CD14-positive monocyte (primary cell): ENCODE data around the gene MCU. TPM values are rescaled to one million over a fixed set of nuclear protein-coding genes. Genes with fewer than 3 reads are reported as not detected.

Source experiments
- DNase-seq, 3 donors: peaks; one replicate each; pipeline ENCODE4 v3.0.0-alpha.2; 2011 to 2022
- H2AFZ ChIP-seq: 2 replicates; pipeline ENCODE4 v1.6.0; 2012; ENCODE audit warnings: mild to moderate bottlenecking, low read depth, low read length, inconsistent platforms; ENCODE audit not compliant: insufficient read depth, poor library complexity, severe bottlenecking
- H3K27ac ChIP-seq, 2 donors: 1 replicate in 1 of 2; 2 replicates in 1 of 2; pipeline ENCODE4 v1.5.1; 2012 to 2013; ENCODE audit warnings: low read length in 2 of 2, control low read depth in 1 of 2, inconsistent platforms in 1 of 2, low read depth in 1 of 2, mild to moderate bottlenecking in 1 of 2
- H3K27me3 ChIP-seq, 2 donors: one replicate each; pipeline versions ENCODE4 v1.6.0 to v1.6.1; 2011 to 2013; ENCODE audit warnings: low read length in 2 of 2; ENCODE audit not compliant: control insufficient read depth in 2 of 2, insufficient read depth in 2 of 2
- H3K36me3 ChIP-seq, 2 donors: replicated peaks in 1 of 2; 1 replicate in 1 of 2; 2 replicates in 1 of 2; pipeline versions ENCODE4 v1.5.1 to v1.6.1; 2012 to 2013; ENCODE audit warnings: low read length in 2 of 2, control low read depth in 1 of 2, inconsistent platforms in 1 of 2, mild to moderate bottlenecking in 1 of 2; ENCODE audit not compliant: insufficient read depth in 2 of 2, control insufficient read depth in 1 of 2
- H3K4me1 ChIP-seq, 2 donors: 1 replicate in 1 of 2; 2 replicates in 1 of 2; pipeline versions ENCODE4 v1.5.1 to v1.6.1; 2012 to 2013; ENCODE audit warnings: low read length in 2 of 2, control low read depth in 1 of 2, inconsistent platforms in 1 of 2, mild to moderate bottlenecking in 1 of 2, moderate library complexity in 1 of 2; ENCODE audit not compliant: insufficient read depth in 2 of 2, control insufficient read depth in 1 of 2
- H3K4me2 ChIP-seq: replicated peaks from 2 replicates; pipeline ENCODE3; 2012; ENCODE audit warnings: low read length, moderate library complexity, mild to moderate bottlenecking; ENCODE audit not compliant: poor library complexity, severe bottlenecking; ENCODE audit errors: extremely low read depth
- H3K4me3 ChIP-seq, 3 experiments: fragments of 200-600 bp in 1 of 3; sonication (generic) in 1 of 3; replicated peaks in 1 of 3; 1 replicate in 2 of 3; 2 replicates in 1 of 3; pipeline ENCODE4 v1.5.1; 2011 to 2013; ENCODE audit warnings: low read length in 3 of 3, mild to moderate bottlenecking in 3 of 3, control low read depth in 2 of 3, low read depth in 2 of 3, inconsistent platforms in 1 of 3, moderate library complexity in 1 of 3
- H3K79me2 ChIP-seq: 2 replicates; pipeline ENCODE4 v1.6.0; 2012; ENCODE audit warnings: mild to moderate bottlenecking, control low read depth, inconsistent platforms, low read length, moderate library complexity; ENCODE audit not compliant: insufficient read depth
- H3K9ac ChIP-seq: 2 replicates; pipeline ENCODE4 v1.6.0; 2017; ENCODE audit warnings: low read length, mild to moderate bottlenecking; ENCODE audit not compliant: insufficient read depth, poor library complexity, severe bottlenecking
- H3K9me3 ChIP-seq, 2 donors: replicated peaks in 1 of 2; 1 replicate in 1 of 2; 2 replicates in 1 of 2; pipeline versions ENCODE4 v1.5.1 to v1.6.1; 2012 to 2013; ENCODE audit warnings: low read length in 2 of 2, control low read depth in 1 of 2; ENCODE audit not compliant: control insufficient read depth in 1 of 2, insufficient read depth in 1 of 2
- H4K20me1 ChIP-seq: 2 replicates; pipeline ENCODE4 v1.6.0; 2012; ENCODE audit warnings: mild to moderate bottlenecking, low read length, control low read depth, moderate library complexity; ENCODE audit not compliant: insufficient read depth
- H3K27ac Mint-ChIP-seq, 7 donors: one replicate each; pipeline ENCODE4 v1.8.0; 2020; ENCODE audit warnings: mild to moderate bottlenecking in 7 of 7, mixed read lengths in 7 of 7, moderate library complexity in 6 of 7, inconsistent platforms in 2 of 7
- H3K27me3 Mint-ChIP-seq, 3 donors: one replicate each; pipeline ENCODE4 v1.8.0; 2021 to 2022; ENCODE audit warnings: low read depth in 3 of 3, mild to moderate bottlenecking in 3 of 3, mixed read lengths in 3 of 3, moderate library complexity in 3 of 3, inconsistent platforms in 1 of 3
- H3K36me3 Mint-ChIP-seq, 2 donors: one replicate each; pipeline ENCODE4 v1.8.0; 2020; ENCODE audit warnings: mixed read lengths in 2 of 2, inconsistent platforms in 1 of 2, mild to moderate bottlenecking in 1 of 2
- H3K4me1 Mint-ChIP-seq: one replicate; pipeline ENCODE4 v1.8.0; 2020; ENCODE audit warnings: mild to moderate bottlenecking, mixed read lengths
- H3K4me3 Mint-ChIP-seq, 2 donors: one replicate each; pipeline ENCODE4 v1.8.0; 2020; ENCODE audit warnings: mild to moderate bottlenecking in 2 of 2, mixed read lengths in 2 of 2, moderate library complexity in 1 of 2
- H3K9me3 Mint-ChIP-seq, 7 donors: one replicate each; pipeline ENCODE4 v1.8.0; 2020 to 2022; ENCODE audit warnings: mixed read lengths in 7 of 7, mild to moderate bottlenecking in 6 of 7, moderate library complexity in 6 of 7, inconsistent platforms in 2 of 7
- WGBS: methylation state at CpG from one replicate; pipeline ENCODE4 v1.1.5; 2013; ENCODE audit warnings: missing lambda C conversion rate; ENCODE audit not compliant: insufficient coverage; 5-methylcytosine and 5-hydroxymethylcytosine counted together
- intact Hi-C, 2 donors: fragments of 100-400 bp; cut with micrococcal nuclease; formaldehyde crosslinking; loops; one replicate each; pipeline versions ENCODE4 v1.15.0 to v1.15.1; 2023
- polyA plus RNA-seq, 3 donors: library from polyadenylated mRNA; depleted of rRNA in 1 of 3; unstranded in 2 of 3; stranded (reverse) in 1 of 3; fragments of 300-500 nt in 2 of 3; fragments of >200 nt in 1 of 3; fragmentation: Illumina TruSeq in 2 of 3; gene quantifications; 1 replicate in 2 of 3; 2 replicates in 1 of 3; pipeline ENCODE4 v1.2.3, GENCODE V29; 2012 to 2021
- TF ChIP-seq, protein P1 (sequence below): fragments of 200-600 bp; IDR thresholded peaks from one replicate; pipeline ENCODE4 v1.8.0; 2022; ENCODE audit warnings: antibody characterized with exemption, mild to moderate bottlenecking

MCU gene
- polyA plus RNA-seq, 3 donors: 11.7 to 23.1 (median 16.5) TPM

GRCh38 chr10:72653383-72654096, 38.4 kb upstream of the MCU start:
- H3K4me1 Mint-ChIP-seq: peaks cover 15% of the 10 kb centered on the region
- Histone ChIP-seq H3K27me3 (no peaks in the 10 kb centered on the region), H4K20me1 (no peaks in the 10 kb centered on the region), H3K4me1 (peaks cover 13 to 17% of the 10 kb centered on the region in 2 donors), H3K9ac (no peak overlapping the region), H3K27ac (no peak overlapping the region), H3K9me3 (no peaks in the 10 kb centered on the region), H2AFZ (no peak overlapping the region), H3K4me2 (no peak overlapping the region), H3K36me3 (no peaks in the 10 kb centered on the region), H3K4me3 (no peak overlapping the region), H3K79me2 (no peaks in the 10 kb centered on the region)
- no peaks in the 10 kb centered on the region for H3K36me3 Mint-ChIP-seq
- intact Hi-C loops: no loop called here
- no peak overlapping the region for H3K27ac Mint-ChIP-seq
- H3K4me3 Mint-ChIP-seq: no peak overlapping the region
- TF ChIP-seq, protein P1, sequence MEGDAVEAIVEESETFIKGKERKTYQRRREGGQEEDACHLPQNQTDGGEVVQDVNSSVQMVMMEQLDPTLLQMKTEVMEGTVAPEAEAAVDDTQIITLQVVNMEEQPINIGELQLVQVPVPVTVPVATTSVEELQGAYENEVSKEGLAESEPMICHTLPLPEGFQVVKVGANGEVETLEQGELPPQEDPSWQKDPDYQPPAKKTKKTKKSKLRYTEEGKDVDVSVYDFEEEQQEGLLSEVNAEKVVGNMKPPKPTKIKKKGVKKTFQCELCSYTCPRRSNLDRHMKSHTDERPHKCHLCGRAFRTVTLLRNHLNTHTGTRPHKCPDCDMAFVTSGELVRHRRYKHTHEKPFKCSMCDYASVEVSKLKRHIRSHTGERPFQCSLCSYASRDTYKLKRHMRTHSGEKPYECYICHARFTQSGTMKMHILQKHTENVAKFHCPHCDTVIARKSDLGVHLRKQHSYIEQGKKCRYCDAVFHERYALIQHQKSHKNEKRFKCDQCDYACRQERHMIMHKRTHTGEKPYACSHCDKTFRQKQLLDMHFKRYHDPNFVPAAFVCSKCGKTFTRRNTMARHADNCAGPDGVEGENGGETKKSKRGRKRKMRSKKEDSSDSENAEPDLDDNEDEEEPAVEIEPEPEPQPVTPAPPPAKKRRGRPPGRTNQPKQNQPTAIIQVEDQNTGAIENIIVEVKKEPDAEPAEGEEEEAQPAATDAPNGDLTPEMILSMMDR: no peak
- no peaks in the 10 kb centered on the region for H3K9me3 Mint-ChIP-seq
- DNase-seq: no peak
- H3K27me3 Mint-ChIP-seq: peaks cover 0 to 3% (median 0%) of the 10 kb centered on the region in 3 donors
- 88% methylated on average over 3 of the region's 6 CpGs for whole genome bisulfite sequencing

DNA sequence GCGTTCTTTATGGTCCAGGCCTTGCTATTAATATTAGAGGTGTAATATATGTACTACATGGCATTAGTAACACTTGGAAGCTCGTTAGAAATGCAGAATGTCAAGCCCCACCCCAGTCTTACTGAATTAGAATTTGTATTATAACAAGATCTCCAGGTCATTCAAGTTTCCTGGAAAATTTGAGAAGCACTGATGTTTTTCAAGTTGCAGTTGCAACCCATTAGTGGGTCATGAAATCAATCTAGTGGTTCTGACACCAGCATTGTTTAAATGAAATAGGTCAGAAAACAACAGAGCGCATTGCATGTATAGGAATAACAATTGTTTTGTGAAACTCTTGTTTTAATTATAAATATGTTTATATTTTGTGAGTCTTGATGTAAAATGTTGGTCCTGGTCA, 37.2 kb upstream of the MCU start:
- intact Hi-C loops: no loop called here
- TF ChIP-seq, protein P1: no peak
- no CpG with 5 or more reads among the region's 3 CpGs for WGBS

More for the DNA sequence above, 37.2 kb upstream of the MCU start:
- Mint-ChIP-seq H3K4me3 (no peak overlapping the region), H3K27ac (no peak overlapping the region), H3K27me3 (peaks cover 0 to 3% (median 0%) of the 10 kb centered on the region in 3 donors), H3K4me1 (peaks cover 4% of the 10 kb centered on the region), H3K9me3 (no peaks in the 10 kb centered on the region), H3K36me3 (no peaks in the 10 kb centered on the region)
- no peaks in the 10 kb centered on the region for H3K9me3 ChIP-seq
- peaks cover under 1 to 6% of the 10 kb centered on the region in 2 donors for H3K4me1 ChIP-seq
- no peaks in the 10 kb centered on the region for H4K20me1 ChIP-seq
- H3K9ac ChIP-seq: no peak overlapping the region
- no peaks in the 10 kb centered on the region for H3K27me3 ChIP-seq
- H3K36me3 ChIP-seq: no peaks in the 10 kb centered on the region
- DNase-seq: no peak
- no peak overlapping the region for H2AFZ ChIP-seq
- H3K27ac ChIP-seq: no peak overlapping the region
- no peak overlapping the region for H3K4me2 ChIP-seq
- H3K4me3 ChIP-seq: no peak overlapping the region
- H3K79me2 ChIP-seq: no peaks in the 10 kb centered on the region
